ENCODE data around the gene DEPDC1B. TPM values are rescaled to one million over a fixed set of nuclear protein-coding genes. Genes with fewer than 3 reads are reported as not detected.
"Not testable (repeated sequence)": the region's sequence is repeated elsewhere in the genome, so short reads cannot be mapped to it uniquely, and the experiment has no call there.

Gene DEPDC1B
- total RNA-seq, 1 donor from 2014 or later = 2.4 TPM

- Histone ChIP-seq H3K4me1 (peaks cover 7 to 9% of the 10 kb centered on the region in 2 donors), H3K27me3 (no peaks in the 10 kb centered on the region), H3K9me3 (no peaks in the 10 kb centered on the region), H3K4me3 (no peak overlapping the region), H3K36me3 (no peaks in the 10 kb centered on the region), H3K27ac (no peak overlapping the region)
- TF ChIP-seq CTCF (IDR thresholded peaks at IDR 0.05) = no peak
- intact Hi-C loops (cut with DNase I) = no loop called here
- DNase-seq (ENCODE audit: low spot score in 2 of 2) = no peak
Observed at GRCh38 chr5:60630179-60630578, 69.8 kb downstream of the DEPDC1B start.

GRCh38 chr5:60624875-60625274 is 75.1 kb downstream of the DEPDC1B start:
- H3K4me3 ChIP-seq; DNase-seq (ENCODE audit: low spot score in 2 of 2); H3K27me3 ChIP-seq; intact Hi-C loops (cut with DNase I); H3K27ac ChIP-seq; H3K9me3 ChIP-seq; H3K4me1 ChIP-seq; H3K36me3 ChIP-seq: not testable (repeated sequence)

GRCh38 chr5:60620752-60621151 is 79.2 kb downstream of the DEPDC1B start:
- H3K36me3 ChIP-seq; H3K4me3 ChIP-seq; H3K27me3 ChIP-seq; H3K9me3 ChIP-seq; H3K4me1 ChIP-seq; DNase-seq (ENCODE audit: low spot score in 2 of 2); H3K27ac ChIP-seq; intact Hi-C loops (cut with DNase I): not testable (repeated sequence)

- Histone ChIP-seq H3K4me1 (no peaks in the 10 kb centered on the region), H3K36me3 (no peaks in the 10 kb centered on the region), H3K27me3 (no peaks in the 10 kb centered on the region), H3K9me3 (peaks cover 0 to 7% of the 10 kb centered on the region in 2 donors), H3K4me3 (no peak overlapping the region), H3K27ac (no peak overlapping the region)
- DNase-seq (ENCODE audit: low spot score in 2 of 2) = no peak
- no peak for TF ChIP-seq CTCF (IDR thresholded peaks at IDR 0.05)
- intact Hi-C loops (cut with DNase I) = no loop called here
Observed at GRCh38 chr5:60613826-60614225, 86.1 kb downstream of the DEPDC1B start.

- no peak overlapping the region for H3K27ac ChIP-seq
- H3K27me3 ChIP-seq = no peaks in the 10 kb centered on the region
- H3K4me1 ChIP-seq = no peaks in the 10 kb centered on the region
- intact Hi-C loops (cut with DNase I) = no loop called here
- no peak for DNase-seq (ENCODE audit: low spot score in 2 of 2)
- H3K9me3 ChIP-seq = peaks cover 0 to 7% of the 10 kb centered on the region in 2 donors
- H3K4me3 ChIP-seq = no peak overlapping the region
- TF ChIP-seq CTCF (IDR thresholded peaks at IDR 0.05) = no peak
- no peaks in the 10 kb centered on the region for H3K36me3 ChIP-seq
Observed at GRCh38 chr5:60611099-60611740, 88.7 kb downstream of the DEPDC1B start.

GRCh38 chr5:60604771-60605170 is 95.2 kb downstream of the DEPDC1B start:
- H3K36me3 ChIP-seq = no peaks in the 10 kb centered on the region
- intact Hi-C loops (cut with DNase I) = no loop called here

More at GRCh38 chr5:60604771-60605170, 95.2 kb downstream of the DEPDC1B start:
- TF ChIP-seq CTCF (IDR thresholded peaks at IDR 0.05) = no peak
- no peak overlapping the region for H3K27ac ChIP-seq
- no peak overlapping the region for H3K4me3 ChIP-seq
- H3K9me3 ChIP-seq = no peaks in the 10 kb centered on the region
- no peak for DNase-seq (ENCODE audit: low spot score in 2 of 2)
- no peaks in the 10 kb centered on the region for H3K27me3 ChIP-seq
- H3K4me1 ChIP-seq = peaks cover 0 to 4% of the 10 kb centered on the region in 2 donors
